Renal cortex interstitium (tissue), 11 donors: ENCODE measurements around the gene EVI5L. TPM values are rescaled to one million over a fixed set of nuclear protein-coding genes. Genes with fewer than 3 reads are reported as not detected.
"Not testable (repeated sequence)": the region's sequence is repeated elsewhere in the genome, so short reads cannot be mapped to it uniquely, and the experiment has no call there.

Source experiments
- DNase-seq, 11 donors: peaks; one replicate each; pipeline ENCODE4 v3.0.0-alpha.2; 2013; ENCODE audit warnings: low read depth in 9 of 11, low spot score in 4 of 11; ENCODE audit errors: extremely low read depth in 1 of 11
- polyA plus RNA-seq, 3 donors: library from polyadenylated mRNA; unstranded; fragments of 120-200 nt; gene quantifications; one replicate each; pipeline ENCODE4 v1.2.1, GENCODE V29; 2013; ENCODE audit not compliant: insufficient read length in 3 of 3

The EVI5L gene
- polyA plus RNA-seq, 3 donors = 14.2 to 18.7 (median 14.9) TPM

GRCh38 chr19:7806234-7806633 is 23.8 kb upstream of the EVI5L start:
- DNase-seq = no peak

DNA sequence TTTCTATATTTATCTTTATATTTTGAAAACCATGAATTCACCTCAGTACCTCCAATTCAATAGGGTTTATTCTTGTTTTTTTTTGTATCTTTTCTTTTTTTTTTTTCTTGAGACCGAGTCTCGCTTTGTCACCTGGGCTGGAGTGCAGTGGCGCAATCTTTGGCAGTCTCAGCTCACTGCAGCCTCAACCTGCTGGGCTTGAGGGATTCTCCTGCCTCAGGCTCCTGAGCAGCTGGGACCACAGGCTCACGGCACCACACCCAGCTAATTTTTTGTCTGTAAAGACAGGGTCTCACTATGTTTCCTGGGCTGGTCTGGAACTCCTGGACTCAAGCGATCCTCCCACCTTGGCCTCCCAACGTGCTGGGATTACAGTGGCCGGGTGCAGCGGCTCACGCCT is 23.1 kb upstream of the EVI5L start:
- DNase-seq = no peak

GRCh38 chr19:7808108-7808507 is 21.9 kb upstream of the EVI5L start:
- no peak for DNase-seq

- DNase-seq = no peak
These were observed 18.0 kb upstream of the EVI5L start for GRCh38 chr19:7811989-7812388.

DNA sequence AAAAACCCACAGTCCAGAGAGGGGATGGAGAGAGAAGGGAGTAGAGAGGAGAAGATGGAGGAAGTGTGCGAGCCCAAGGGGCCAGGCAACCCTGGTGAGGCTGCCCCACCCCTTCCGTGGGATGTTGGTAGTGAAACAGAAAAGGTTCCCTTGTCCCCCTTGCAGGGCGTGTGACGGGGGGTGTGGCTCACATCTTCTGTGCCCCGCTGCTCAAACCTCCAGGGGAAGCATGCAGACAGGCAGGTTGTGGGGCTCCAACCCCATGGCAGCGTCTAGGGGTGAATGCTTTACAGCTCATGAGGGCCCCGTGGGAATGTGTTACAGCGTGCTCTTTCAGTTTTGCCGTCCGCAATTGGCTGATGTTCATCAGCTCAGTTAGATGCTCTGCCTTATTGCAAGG is 14.7 kb upstream of the EVI5L start:
- DNase-seq = no peak

GRCh38 chr19:7816040-7816439 is 14.0 kb upstream of the EVI5L start:
- not testable (repeated sequence) for DNase-seq

- no peak for DNase-seq
These were observed 12.2 kb upstream of the EVI5L start for GRCh38 chr19:7817801-7818200.

DNA sequence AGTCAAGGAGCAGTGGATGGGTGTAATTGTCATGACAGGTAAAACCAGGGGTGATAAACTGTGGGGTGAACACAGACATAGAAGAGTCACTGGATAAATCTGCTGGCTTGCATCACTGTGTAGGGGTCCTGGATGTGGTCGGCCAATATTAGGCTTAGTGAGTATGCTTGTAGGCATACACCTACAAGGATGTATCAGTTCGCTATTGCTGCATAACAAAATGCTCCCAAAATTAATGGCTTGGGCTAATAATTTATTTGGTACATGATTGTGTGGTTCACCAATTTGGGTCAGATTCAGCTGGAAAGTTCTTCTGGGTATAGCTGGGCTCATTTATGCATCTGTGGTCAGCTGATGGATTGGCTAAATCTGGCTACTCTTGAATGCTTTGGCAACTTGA is 11.2 kb upstream of the EVI5L start:
- DNase-seq = no peak

DNA sequence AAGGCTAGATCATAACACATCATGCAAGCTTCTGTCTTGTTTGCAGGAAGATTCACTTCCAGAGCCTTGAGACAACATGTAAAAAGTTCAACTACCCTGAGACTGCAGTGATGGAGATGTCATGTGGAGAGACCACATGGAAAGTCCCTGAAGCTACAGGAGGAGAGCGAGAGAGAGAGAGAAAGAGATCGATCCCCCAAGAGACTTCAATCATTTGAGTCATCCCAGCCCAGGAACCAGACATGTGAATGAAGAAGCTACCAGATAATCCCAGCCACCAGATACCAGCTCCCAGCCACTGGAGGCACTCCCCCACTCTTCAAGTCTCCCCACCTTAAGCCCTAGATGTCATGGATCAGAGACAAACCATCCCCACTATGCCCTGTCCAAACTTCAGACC is 10.7 kb upstream of the EVI5L start:
- DNase-seq = no peak

DNA sequence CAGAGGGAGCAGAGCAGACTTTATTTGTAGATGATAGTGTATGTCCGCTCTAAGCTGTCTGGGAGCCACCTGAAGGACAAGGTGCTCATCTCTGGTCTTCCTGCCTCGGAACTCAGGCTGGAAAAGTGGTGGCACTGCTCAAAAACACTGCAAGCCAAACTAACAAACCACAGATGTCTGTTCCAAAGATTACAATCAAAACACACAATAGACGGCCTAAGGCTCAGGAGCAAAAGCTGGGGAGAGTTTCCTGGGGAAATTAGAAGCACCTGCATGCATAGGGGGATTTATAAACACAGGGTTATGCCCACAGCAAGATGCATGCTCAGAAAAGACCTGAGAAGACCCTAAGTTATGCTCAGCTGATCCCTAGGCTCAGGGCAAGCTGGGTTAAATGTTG is 9.4 kb upstream of the EVI5L start:
- no peak for DNase-seq

DNA sequence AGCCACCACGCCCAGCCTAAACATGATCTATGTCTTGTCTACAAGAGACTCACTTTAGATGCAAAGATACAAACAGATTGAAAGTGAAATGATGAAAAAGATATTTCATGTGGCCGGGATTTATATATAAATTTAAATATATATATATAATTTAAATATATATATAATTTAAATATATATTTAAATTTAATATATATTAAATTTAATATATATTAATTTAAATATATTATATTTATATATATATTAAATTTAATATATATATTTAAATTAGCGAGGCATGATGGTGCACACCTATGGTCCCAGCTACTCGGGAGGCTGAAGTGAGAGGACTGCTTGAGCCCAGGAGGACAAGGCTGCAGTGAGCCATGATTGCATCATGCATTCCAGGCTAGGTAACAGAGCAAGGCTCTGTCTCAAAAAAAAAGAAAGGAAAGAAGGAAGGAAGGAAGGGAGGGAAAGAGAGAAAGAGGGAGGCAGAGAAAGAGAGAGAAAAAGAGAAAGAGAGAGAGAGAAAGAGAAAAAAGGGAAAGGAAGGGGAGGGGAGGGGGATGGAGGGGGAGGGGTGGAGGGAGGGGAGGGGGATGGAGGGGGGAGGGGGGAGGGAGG is 7.0 kb upstream of the EVI5L start:
- no peak for DNase-seq

DNA sequence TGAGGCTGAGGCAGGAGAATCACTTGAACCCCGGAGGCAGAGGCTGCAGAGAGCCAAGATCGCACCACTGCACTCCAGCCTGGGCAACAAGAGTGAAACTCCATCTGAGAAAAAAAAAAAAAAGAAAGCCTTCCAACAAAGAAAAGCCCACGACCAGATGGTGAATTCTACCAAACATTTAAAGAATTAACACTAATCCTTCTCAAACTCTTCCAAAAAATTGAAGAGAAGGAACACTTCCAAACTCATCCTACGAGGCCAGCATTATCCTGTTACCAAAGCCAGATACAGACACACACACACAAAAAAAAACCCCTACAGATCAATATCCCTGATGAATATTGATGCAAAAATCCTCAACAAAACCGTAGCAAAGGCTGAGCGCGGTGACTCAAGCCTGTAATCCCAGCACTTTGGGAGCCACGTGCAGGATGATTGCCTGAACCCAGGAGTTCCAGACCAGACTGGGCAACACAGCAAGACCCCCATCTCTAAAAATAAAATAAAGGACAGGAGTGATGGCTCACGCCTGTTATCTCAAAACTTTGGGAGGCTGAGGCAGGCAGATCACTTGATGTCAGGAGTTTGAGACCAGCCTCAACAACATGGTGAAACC is 6.2 kb upstream of the EVI5L start:
- DNase-seq = no peak

- DNase-seq = no peak
These were observed 875 bp upstream of the EVI5L start for GRCh38 chr19:7829166-7829520.

GRCh38 chr19:7830272-7830771 is 304 bp downstream of the EVI5L start:
- no peak for DNase-seq

GRCh38 chr19:7830823-7831222 is 805 bp downstream of the EVI5L start:
- no peak for DNase-seq

DNA sequence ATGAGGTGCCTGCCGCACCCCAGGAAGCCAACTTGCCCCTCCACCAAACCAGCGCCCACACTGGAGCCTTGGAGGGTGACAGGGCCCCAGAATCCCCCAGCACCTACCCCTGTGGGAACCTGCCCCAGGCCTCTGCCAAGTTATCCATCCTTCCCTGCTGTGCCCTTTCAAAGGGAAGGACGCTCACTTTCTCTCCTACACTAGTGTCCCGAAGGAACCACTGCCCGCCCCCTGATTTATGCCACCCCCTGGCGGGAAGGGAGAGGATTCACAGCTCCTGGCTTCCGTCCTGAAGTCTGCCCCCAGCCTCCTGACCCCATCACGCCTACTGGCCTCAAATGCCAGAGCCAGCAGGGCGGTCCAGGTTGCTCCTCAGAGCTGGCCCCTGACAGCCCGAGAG is 1.4 kb downstream of the EVI5L start:
- no peak for DNase-seq

DNA sequence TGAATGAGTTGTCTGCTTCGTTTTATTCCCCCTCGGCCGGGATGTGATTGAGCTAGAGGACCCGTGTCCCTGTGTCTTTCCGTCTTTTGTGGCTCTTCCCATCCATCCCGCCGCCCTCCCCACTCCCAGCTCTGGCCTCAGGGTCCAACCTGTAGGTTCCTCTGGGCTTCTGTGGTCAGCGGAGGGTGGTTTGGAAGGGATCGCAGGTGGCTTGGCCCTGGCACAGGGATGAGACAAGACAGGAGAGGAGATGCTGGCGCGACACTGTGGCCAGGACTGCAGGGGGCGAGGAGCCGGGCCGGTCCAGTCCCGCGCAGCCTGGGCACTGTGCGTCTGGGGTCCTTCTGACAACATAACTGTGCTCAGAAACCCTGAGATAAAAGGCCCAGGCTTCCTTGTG is 2.0 kb downstream of the EVI5L start:
- no peak for DNase-seq

- DNase-seq = no peak
These were observed 2.8 kb downstream of the EVI5L start for GRCh38 chr19:7832781-7833180.

- DNase-seq = no peak
These were observed 3.4 kb downstream of the EVI5L start for GRCh38 chr19:7833225-7834099.

GRCh38 chr19:7839476-7839875 is 9.5 kb downstream of the EVI5L start:
- DNase-seq = no peak
